Stimulated activated CD4-positive, alpha-beta T cell treated with anti-CD3 and anti-CD28 coated beads, TNF-alpha, amount 100 ng/mL, for 24 hours (primary cell): ENCODE measurements around the gene CGB8.
A peak's percentile ranks its signal among the peaks of the same experiment; 100 is the strongest.
"Not testable (repeated sequence)": the region's sequence is repeated elsewhere in the genome, so short reads cannot be mapped to it uniquely, and the experiment has no call there.

Experiments
- DNase-seq, 3 experiments: peaks; one replicate each; pipeline ENCODE4 v3.0.0-alpha.2; 2020; ENCODE audit warnings: low read depth in 3 of 3

The CGB8 gene

GRCh38 chr19:49030323-49030722 lies 18.6 kb downstream of the CGB8 start:
- DNase-seq, result not testable (repeated sequence)

- DNase-seq, result not testable (repeated sequence)
Measured at GRCh38 chr19:49029749-49030148, 19.2 kb downstream of the CGB8 start.

GRCh38 chr19:49028686-49029085 lies 20.2 kb downstream of the CGB8 start:
- DNase-seq, result not testable (repeated sequence)

- DNase-seq, result not testable (repeated sequence)
Measured at GRCh38 chr19:49025599-49025998, 23.3 kb downstream of the CGB8 start.

- not testable (repeated sequence) for DNase-seq
Measured at GRCh38 chr19:49025088-49025487, 23.8 kb downstream of the CGB8 start.

- DNase-seq, result not testable (repeated sequence)
Measured at GRCh38 chr19:49024233-49024632, 24.7 kb downstream of the CGB8 start, which contains the start of gene CGB3. CGB3 (minus strand) TSS chr19:49024333; CDS start chr19:49023971, 362 bp downstream.

GRCh38 chr19:49022116-49022515 lies 26.8 kb downstream of the CGB8 start:
- no peak for DNase-seq

- DNase-seq, result no peak
Measured at GRCh38 chr19:49020931-49021895, 27.7 kb downstream of the CGB8 start.

GRCh38 chr19:49020342-49020741 lies 28.6 kb downstream of the CGB8 start:
- DNase-seq, result no peak

GRCh38 chr19:49019242-49019932 lies 29.5 kb downstream of the CGB8 start:
- DNase-seq, result peak in 2 of 3 experiments; percentile 40 to 67

GRCh38 chr19:49018388-49019241 lies 30.3 kb downstream of the CGB8 start:
- not testable (repeated sequence) for DNase-seq

- peak; percentile 28 to 61 (median 29) for DNase-seq
Measured at GRCh38 chr19:49017666-49018351, 31.1 kb downstream of the CGB8 start.

GRCh38 chr19:49017041-49017665 lies 31.8 kb downstream of the CGB8 start, which contains the start of gene LHB:
LHB (minus strand) TSS chr19:49017091; CDS start chr19:49017081, 10 bp downstream.
- no peak for DNase-seq

- no peak for DNase-seq
Measured at GRCh38 chr19:49016067-49016839, 32.7 kb downstream of the CGB8 start.

- no peak for DNase-seq
Measured at GRCh38 chr19:49014870-49015255, 34.0 kb downstream of the CGB8 start.

GRCh38 chr19:49014123-49014869 lies 34.6 kb downstream of the CGB8 start:
- no peak for DNase-seq

GRCh38 chr19:49011194-49011593 lies 37.7 kb downstream of the CGB8 start:
- DNase-seq, result no peak

GRCh38 chr19:49010453-49010852 lies 38.5 kb downstream of the CGB8 start:
- no peak for DNase-seq

GRCh38 chr19:49009828-49010227 lies 39.1 kb downstream of the CGB8 start:
- no peak for DNase-seq
